GM21529 (cell line): ENCODE data around the gene TMEM191B.
A peak's percentile ranks its signal among the peaks of the same experiment; 100 is the strongest.
"Not testable (repeated sequence)": the region's sequence is repeated elsewhere in the genome, so short reads cannot be mapped to it uniquely, and the experiment has no call there.

Experiments used
- ATAC-seq: cut with Tn5 transposase; IDR thresholded peaks from one replicate; pipeline ENCODE4 v1.9.1; 2021; ENCODE audit not compliant: unreplicated experiment

The TMEM191B gene

DNA sequence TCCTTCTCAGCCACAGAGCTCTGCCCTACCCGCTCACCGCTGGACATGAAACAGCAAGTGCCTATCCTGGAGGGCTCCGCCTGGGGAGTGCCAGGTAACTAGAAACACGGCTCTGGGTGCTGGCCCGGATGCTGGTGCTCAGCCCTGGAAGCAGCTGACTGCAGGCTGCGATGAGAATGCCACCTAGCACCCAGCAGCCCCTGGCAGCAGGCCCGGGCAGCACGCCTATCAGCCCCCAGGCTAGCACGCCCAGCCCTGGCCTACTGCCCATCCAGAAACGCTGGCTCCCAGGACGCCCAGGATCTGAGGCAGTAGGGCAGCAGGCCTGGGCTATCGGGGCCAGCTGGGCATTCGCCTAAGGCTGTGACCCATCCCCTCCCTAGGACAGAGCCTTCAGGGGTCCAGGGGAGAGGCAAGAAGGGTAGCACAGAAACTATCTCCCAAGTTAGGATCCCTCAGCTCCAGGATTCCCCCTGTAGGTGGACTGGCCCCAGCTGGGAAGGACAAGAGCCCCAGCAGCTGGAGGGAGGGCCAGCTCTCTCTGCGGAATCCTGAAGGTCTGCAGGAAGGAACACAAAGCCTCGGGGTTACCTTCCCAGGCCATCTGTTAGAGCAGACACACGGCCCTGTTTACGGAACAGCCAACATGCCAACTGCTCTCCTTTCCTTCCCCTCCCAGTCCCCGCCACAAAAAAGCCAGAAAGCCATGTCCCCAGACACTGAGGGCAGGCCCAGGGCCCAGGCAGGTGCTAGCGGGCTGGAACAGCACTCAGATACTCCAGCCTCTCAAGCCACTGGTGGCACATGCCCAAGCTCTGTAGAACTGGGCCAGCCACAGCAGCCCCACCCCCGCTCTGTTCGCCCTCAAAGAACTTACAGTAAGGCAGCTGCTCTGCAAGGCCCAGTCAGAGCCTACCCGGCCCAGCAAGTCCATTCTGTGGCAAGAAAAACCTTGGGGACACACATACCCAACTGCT, 27.0 kb downstream of the TMEM191B start:
- not testable (repeated sequence) for ATAC-seq

GRCh38 chr22:18558516-18558915, 30.9 kb downstream of the TMEM191B start:
- not testable (repeated sequence) for ATAC-seq

DNA sequence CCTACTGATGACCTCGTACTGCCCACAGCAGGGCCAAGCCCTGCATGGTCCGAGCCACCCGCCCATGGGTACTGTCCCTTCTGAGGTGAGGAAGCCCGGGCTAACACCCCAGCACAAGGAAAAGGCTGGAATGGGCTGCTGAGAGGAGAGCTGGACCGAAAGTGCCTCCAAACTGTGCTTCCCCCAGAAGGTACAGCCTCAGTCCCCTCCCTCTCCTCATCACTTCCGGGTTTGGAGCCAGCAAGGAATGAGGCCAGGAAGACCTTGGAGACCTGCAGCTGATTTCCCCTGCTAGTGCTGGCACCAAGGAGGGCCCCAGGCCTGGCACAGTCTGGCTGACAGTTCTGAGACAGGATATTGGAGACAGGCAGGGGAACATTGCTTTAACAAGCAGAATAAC, 31.3 kb downstream of the TMEM191B start:
- ATAC-seq, result not testable (repeated sequence)

GRCh38 chr22:18560099-18560974, 32.7 kb downstream of the TMEM191B start:
- not testable (repeated sequence) for ATAC-seq

DNA sequence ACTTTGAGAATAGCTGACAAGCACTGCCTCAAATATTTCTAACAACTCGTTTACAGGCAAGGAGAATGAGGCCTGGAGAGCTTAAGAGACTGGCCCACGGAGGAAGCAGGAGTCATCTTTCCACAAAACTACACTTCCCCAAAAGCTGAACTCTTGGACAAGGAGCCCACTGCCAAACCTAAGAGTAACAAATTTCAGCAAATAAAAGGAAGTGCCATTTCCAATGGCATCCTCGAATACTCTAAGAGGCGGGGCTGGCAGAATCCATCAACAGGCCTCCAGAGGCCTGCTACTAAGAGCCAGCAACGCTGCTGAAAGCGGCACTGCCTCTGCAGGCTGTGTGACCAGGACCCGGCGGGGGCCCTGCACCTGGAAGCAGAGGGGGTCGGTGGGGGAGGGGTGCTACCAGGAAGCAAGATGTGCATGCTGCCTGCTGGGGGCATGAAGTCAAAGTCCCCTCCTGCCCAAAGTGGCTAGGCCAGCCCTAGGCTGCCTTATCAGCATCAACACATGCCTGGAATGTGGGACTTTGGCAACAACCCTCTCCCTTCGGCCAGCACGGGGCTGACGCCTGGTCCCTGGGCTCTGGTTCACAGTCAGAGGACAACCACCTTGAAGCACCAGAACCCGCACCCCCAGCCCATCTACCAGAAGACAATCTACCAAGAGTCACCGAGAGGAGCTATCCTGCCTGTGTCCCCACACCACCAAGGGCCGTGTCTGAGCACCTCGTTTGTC, 43.1 kb downstream of the TMEM191B start:
- not testable (repeated sequence) for ATAC-seq

DNA sequence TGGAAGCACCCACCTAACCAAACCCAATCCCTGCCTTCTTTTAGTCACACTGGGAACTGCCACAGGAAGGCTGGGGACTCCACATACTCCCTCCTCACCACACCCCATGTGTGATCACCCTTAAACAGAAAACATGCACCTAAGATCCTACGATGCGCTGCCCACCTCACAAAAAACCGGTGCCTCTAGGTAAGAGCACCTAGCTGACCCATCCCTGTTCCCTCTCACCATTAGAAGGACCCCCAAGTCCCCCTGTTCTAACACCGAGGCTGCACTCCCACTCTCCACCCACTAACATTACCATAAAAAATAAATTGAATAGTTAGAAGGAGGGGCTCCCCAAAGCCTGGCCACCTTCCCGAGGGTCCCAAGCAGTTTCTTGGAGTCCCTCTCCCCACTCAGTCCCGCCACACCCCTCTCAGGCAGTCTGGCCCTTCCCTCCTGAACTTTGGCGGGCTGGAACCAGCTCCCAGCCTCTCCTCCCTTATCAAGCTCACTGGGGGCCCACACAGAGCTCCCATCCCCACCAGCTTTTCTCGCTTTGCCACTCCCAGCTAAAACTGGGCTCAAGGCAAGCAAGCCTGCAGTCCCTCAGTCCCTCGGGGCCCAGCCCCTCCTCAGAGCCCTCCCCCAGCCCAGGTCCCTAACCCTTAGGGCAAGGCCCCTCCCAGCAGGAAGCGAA, 46.0 kb downstream of the TMEM191B start:
- not testable (repeated sequence) for ATAC-seq

- not testable (repeated sequence) for ATAC-seq
Measured at GRCh38 chr22:18574555-18574954, 47.0 kb downstream of the TMEM191B start.

- ATAC-seq, result not testable (repeated sequence)
Measured at GRCh38 chr22:18575686-18576085, 48.1 kb downstream of the TMEM191B start.

GRCh38 chr22:18577090-18577818, 49.7 kb downstream of the TMEM191B start:
- ATAC-seq, result not testable (repeated sequence)

DNA sequence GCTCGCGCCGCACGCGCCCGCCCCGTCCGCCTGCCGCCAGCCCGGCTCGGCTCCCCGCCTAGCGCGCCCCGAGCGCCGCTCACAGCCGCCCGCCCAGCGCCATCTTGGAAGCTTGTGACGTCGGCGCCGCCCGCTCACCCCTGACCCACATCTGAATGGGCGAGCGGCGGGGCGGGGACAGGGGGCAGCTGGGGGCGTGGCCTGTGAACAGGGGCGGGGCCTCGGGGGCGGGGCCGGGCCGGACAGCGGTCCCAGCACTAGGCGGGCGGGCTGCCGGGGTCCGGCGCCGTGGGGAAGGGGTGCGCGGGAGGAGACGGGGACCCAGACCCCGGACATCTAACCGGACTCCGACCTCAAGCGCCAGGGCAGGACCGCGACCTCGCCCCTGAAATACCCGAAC, 50.2 kb downstream of the TMEM191B start:
- peak; percentile 55 for ATAC-seq
